NCI-H1694 treated with DMSO at 0.1 percent for 48 hours (cell line): ENCODE measurements around the gene HES4.
A peak's percentile ranks its signal among the peaks of the same experiment; 100 is the strongest.

Experiments used
- DNase-seq: peaks from one replicate; lab custom pipeline; 2025; lab: John Stamatoyannopoulos, UW

HES4 gene

DNA sequence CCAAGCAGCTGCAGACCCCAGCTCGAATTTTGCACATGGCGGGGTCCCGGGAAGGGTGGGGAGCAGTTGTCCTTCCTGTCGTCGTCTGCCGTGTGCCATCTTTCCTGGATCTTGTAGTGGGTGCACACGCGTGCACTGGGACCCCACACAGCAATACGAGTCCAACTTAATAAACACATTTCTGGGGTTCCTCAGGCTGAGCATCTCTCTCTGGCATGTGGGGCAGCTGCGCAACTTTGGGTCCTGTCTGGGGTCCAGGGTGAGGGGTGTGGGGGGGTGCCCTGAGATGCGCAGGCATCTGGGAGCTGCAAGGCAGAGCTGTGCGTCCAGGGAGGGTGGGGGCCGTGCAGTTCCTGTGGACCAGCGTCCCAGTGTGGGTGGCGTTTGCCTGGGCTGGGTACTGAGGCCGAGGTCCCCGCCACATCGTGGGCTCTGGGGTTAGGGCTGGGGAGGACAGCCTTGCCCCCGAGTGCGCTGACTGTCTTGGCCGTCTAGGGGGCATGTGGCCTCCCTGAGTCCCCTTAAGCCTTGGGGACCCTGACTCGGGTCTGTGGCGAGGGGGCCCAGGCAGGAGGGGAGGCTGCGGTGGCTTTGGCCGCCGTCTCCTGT lies 34.3 kb downstream of the HES4 start:
- no peak for DNase-seq

DNA sequence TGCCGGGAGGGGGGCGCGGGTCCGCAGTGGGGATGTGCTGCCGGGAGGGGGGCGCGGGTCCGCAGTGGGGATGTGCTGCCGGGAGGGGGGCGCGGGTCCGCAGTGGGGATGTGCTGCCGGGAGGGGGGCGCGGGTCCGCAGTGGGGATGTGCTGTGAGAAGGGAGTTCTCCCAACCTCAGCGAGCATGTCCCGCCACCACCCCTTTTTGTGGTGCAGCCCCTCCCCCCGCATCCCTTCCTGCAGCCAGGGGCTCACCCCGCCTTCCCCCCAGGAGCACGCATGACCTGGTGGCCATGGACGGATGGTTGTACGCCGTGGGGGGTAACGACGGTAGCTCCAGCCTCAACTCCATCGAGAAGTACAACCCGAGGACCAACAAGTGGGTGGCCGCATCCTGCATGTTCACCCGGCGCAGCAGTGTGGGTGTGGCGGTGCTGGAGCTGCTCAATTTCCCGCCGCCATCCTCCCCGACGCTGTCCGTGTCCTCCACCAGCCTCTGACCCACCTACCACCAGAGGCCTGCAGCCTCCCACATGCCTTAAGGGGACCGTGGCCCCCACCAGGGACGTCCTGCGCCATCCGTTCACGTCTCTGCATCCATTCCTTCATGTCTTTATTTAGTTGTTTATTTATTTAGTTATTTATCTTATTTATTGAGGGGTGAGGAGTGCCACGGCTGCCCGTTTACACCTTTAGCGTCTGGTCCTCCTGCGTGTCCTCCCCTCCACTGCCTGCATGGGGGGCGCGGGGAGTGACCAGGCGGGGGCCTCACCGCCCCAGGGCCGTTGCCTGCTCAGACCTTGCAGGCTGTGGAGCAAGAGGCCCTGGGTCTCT lies 35.0 kb downstream of the HES4 start:
- no peak for DNase-seq

DNA sequence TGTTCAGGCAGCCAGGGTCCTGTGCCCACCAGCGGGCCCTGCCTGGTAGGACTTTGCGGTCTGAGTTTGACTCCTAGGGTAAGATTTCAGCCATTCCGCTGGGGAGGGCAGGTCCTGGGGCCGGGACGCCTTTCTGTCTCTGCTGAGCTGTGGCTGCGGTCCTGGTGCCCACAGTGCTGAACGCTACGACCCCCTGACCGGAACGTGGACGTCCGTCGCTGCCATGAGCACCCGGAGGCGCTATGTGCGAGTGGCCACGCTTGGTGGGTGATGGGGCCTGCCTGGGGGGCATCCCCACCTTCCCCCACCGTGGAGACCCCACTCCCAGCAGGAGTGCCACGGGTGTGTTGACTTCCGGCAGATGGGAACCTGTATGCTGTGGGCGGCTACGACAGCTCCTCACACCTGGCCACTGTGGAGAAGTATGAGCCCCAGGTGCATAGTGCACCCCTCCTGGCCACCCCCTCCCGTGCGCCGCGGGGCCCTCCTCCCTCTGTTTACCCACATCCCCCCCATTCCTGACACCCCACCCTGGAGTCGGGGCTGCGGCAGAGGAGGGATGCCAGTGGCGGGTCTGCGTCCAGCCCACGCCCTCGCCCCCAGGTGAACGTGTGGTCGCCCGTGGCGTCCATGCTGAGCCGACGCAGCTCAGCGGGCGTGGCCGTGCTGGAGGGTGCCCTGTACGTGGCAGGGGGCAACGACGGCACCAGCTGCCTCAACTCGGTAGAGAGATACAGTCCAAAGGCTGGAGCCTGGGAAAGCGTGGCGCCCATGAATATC lies 36.0 kb downstream of the HES4 start:
- DNase-seq = no peak

DNA sequence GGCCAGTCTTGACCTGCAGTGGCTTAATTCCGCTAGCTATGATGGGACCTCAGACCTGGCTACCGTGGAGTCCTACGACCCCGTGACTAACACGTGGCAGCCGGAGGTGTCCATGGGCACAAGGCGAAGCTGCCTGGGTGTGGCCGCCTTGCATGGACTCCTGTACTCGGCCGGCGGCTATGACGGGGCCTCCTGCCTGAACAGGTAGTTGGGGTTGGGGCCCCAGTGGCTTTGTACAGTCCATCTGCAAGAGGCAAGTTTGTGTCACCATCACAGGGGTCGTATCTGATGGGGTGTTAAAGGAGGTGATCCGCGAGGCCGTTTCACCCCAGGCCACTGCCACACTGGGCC lies 36.6 kb downstream of the HES4 start:
- no peak for DNase-seq

DNA sequence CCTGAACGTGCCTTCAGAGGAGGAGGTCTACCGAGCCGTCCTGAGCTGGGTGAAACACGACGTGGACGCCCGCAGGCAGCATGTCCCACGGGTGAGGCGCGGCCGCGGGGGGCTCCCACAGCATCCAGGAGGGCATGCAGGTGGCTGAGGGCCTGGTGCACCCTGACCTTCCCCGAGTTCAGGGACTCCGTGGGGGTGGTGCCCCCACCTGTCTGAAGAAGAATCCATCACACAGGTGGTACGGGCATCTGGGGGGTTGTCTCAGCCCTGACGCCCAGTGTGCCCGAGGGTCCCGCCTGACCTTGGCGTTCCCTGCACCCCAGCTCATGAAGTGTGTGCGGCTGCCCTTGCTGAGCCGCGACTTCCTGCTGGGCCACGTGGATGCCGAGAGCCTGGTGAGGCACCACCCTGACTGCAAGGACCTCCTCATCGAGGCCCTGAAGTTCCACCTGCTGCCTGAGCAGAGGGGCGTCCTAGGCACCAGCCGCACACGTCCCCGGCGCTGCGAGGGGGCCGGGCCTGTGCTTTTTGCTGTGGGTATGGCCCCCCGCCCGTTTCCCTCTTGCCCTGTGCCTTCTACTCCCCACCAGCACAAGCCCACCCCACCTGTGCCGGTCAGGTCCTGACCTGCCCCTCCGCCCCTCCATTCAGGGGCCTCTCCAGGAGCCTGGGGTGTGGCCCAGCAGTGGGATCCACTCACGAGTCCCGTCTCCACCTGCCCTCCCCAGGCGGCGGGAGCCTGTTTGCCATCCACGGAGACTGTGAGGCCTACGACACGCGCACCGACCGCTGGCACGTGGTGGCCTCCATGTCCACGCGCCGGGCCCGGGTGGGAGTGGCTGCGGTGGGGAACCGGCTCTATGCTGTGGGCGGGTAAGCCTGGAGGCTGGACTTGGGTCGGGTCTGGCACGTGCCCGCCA lies 37.3 kb downstream of the HES4 start:
- DNase-seq = no peak

DNA sequence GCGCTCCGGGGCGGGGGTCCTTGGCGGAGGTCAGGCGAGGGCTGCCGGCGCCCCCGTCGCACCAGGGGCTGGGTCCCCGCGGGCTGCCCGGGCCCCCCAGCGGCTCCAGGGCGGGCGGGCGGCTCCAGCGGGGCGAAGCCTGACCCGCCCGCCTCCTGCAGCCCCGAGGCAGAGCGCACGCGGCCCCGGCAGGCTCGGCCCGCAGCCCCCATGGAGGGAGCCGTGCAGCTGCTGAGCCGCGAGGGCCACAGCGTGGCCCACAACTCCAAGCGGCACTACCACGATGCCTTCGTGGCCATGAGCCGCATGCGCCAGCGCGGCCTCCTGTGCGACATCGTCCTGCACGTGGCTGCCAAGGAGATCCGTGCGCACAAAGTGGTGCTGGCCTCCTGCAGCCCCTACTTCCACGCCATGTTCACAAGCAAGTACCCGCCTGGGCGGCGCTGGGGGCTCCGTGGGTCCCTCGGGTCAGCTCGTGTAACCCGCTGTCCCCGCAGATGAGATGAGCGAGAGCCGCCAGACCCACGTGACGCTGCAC lies 38.7 kb downstream of the HES4 start:
- DNase-seq = no peak

DNA sequence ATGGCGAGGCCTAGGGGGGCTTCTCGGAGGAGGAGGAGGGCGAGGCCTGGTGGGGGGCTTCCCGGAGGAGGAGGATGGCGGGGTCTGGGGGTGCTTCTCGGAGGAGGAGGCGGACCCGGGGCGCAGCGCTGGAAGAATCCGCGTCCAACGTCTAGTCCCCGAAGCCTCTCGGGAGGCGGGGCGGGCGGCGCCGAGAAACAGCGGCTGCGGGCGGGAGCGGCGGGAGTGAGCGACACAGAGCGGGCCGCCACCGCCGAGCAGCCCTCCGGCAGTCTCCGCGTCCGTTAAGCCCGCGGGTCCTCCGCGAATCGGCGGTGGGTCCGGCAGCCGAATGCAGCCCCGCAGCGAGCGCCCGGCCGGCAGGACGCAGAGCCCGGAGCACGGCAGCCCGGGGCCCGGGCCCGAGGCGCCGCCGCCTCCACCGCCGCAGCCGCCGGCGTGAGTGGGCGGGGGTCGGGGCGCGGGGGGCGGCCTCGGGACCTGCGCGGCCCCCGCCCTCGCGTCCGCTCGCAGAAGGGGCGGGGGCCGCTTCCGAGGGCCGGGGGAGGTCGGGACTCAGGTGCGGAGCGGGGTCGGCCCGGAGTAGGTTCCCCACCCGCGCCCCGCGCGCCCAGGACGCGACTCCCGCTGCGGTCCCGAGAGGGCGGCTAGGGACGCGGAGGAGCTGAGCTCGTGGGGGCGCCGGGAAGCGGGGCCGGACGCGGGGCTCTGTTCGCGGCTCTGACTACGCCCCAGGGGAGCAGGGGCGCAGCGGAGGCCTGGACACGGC lies 39.4 kb downstream of the HES4 start, which contains the start of gene KLHL17:
TSS of gene KLHL17 (plus strand) at position 222 of the 769 bp plus-strand sequence. CDS start at position 332, 110 bp downstream.
- no peak for DNase-seq

DNA sequence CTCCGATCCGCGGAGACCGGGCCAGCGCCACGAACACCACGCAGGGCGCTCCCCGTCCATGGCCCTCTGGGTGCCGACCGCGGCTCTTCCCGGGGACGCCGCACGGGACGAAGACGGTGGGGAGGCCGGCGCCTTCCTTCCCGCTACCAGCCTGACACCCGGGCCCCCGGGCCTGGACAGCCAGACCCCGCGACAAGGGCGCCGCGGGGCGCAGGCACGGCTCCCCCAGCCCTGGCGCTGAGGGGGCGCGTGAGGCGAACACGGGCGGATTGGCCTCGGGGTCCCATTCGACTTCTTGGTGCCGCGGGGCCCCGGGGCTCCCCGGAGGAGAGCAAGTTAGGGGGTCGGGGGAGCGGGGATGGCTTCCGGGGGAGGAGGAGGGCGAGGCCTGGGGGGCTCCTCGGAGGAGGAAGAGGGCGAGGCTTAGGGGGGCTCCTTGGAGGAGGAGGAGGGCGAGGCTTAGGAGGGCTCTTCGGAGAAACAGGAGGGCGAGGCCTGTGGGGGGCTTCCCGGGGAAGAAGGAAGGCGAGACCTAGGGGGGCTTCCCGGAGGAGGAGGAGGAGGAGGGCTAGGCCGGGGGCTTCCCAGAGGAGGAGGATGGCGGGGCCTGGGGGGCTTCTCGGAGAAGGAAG lies 40.0 kb downstream of the HES4 start:
- no peak for DNase-seq

DNA sequence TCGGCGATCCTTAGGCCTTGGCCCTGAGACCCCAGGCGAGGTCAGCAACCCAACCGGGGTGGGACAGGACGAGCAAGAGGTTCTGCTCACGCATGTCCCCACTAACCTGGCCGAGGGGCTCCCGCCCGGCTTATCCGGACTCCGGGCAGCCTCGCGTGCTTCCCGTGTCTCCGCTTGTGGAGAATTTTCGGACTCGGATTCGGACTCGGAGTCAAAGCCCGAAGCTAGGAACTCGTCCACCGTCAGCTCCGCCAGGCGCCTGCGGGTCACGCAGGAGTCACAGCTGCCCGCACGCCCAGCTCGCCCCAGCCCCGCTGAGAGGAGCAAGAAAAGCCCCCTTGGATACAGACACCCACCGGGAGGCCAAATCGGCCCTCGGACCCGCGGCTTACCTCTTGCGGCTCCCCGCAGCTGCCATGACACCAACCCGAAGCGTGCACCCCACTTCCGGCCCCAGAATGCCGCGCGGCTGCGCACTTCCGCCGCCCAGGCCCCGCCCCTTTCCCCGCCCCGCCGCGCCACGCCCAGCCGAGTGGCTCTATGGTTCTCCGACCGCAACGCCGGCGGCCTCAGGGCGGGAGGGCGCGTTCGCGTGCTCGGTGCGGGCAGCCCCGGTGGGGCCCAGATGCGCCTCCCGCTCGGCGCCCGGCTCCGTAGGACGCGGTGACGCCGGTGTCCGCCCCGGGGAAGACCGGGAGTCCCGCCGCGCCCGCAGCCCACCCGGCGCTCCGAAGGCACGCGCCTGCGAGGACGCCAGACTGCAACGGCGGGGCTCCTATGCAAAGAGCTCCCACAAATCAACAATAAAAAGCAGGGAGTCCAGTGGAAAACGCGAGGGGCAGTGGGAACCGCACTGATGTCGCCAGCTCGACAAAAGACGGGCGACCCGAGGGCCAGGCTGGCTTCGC lies 40.8 kb downstream of the HES4 start, which contains the start of gene NOC2L:
TSS of gene NOC2L (minus strand) at position 434 of the 908 bp plus-strand sequence. CDS start at position 418, 16 bp downstream.
- peak; percentile 61 for DNase-seq

DNA sequence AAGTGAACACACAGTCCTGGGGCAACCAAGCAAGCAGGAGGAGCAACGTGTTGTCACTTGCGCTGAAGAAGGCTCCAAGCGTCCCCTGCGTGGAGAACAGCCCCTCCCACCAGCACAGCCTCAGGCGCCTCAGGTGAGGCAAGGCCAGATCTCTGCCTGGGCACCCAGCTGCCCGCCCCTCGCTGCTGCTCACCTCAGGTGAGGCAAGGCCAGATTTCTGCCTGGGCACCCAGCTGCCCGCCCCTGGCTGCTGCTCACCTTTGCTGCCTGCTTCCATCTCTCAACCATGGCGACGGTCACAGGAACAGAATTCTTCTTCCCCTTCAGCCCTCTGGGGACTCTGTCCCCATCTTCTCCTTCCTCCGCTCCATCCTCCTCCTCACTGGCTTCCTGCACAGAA lies 43.3 kb downstream of the HES4 start:
- DNase-seq = no peak

DNA sequence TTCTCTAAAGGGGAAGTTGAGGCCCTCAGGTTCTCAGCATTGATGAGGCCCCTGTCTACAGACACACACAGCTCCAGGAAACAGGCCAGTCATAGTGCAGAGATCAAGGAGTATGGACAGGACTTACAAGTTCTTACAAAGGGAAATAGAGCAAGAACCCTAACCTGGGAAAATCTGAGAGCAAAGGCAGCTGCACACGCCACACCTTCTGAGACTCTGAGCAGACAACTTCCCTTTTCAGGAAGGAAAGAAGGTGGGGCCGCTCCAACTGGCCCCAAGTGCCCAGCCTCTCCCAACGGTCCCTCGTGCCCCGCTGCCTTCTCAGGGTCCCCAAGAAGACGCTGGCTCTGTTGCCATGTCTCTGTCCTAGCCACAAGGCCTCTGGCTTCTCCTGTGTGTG lies 44.4 kb downstream of the HES4 start:
- DNase-seq = no peak

DNA sequence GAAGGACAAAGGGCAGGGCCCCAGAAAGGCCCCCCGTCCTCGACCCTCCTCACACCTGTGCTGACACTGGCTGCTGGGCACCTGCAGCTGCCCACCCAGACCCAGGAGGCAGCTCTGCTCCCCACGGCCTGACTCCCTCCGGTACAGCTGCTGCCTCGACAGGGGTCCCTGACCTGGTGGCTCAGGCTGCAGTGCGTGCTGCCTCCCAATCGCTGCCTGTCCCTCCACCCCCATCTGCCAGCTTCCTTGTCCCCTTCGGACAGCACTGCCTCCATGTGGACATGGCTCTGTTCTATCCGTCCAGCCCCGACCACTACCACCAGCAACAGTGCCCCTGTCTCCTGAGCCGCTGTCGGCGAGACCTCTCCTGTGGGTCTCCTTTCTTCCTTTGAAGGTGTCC lies 45.0 kb downstream of the HES4 start:
- no peak for DNase-seq

DNA sequence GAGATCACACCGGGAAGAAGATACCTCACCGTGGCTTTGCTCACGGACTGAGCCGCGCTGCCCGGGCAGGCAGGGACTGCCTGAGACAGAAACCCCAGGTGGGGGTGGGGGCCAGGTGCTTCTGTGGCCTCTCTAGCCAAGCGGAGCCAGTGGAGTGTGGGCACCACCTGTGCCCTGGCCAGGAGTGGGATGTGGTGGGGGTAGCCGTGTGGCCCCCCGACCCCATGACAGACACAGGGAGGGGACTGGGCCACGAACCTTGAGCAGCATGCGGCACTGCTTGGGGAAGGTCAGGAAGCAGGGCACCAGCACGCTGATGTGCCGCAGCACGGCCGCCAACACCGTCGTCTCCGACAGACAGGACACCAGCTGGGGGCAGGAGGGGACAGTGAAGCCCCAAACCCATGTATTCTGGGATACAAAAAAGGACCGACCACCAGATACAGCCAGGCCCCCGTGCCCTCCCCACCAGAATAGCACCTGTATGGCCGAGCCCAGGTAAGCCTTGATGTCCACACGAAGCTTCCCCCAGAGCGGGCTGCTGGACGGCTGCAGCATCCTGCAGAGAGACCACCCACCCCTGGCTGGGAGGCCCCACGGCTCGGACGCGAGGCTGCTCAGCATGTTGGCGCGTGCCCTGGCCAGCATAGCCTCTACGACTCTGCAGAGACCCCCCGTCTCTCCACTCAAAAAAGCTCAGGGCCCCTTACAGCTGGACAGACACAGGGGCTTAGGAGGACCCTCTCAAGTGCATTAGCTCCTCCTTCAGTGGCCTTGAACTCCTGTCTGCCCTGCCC lies 46.2 kb downstream of the HES4 start:
- no peak for DNase-seq

DNA sequence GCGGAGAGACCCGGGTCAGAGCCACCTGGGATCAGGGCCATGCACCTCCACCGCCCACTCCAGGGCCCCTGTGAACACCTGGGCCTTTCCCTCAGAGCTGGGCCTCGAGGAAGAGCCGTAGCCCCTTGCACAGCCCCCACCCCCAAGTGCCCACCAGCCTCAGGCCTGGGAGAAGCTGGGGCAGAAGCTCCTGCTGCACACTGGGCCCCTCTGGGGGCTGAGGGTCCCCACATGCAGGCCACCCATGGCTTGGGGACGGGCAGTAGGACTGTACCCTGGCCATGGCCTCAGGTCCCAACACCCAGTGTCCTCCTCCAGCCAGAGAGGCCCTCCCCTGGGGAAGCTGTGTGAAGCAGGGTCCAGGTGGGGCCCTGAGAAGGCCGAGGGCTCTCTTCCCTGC lies 47.3 kb downstream of the HES4 start:
- no peak for DNase-seq

DNA sequence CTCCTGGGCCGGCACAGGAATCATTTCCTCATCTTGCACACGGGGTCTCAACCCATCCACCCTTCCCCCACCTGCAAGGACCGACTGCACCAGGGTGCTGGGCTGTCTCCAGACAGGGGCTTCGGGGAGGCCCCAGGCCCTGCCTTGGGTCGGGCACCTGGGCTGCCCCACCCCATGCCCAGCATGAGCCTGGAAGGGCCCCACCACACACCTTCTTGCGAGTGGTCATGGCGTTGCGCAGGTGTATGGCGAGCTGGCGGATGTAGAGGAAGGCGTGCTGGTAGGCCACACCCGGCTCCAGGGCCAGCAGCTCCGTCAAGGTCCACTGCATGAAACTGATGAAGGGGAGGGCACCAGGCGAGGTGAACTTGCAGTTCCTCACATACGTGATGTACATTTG lies 47.7 kb downstream of the HES4 start:
- DNase-seq = no peak

DNA sequence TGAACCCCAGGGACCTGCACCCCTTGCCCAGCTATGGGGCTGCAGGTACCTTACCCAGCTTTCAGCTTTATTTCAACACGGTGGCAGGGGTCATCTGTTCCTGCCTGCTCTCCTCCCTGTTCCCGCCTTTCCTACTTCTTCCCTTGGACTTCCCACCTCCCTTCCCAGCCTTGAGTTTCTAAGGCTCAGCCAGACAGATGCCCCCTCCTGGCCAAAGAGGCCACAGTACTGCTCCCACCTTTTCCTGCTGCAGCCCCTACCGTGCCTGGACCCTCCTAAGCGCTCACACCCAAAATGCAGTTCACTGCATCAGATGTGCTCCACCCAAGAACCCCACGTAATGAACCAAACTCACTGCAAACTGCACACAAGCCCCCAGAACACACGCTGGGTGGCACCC lies 48.5 kb downstream of the HES4 start:
- DNase-seq = no peak

DNA sequence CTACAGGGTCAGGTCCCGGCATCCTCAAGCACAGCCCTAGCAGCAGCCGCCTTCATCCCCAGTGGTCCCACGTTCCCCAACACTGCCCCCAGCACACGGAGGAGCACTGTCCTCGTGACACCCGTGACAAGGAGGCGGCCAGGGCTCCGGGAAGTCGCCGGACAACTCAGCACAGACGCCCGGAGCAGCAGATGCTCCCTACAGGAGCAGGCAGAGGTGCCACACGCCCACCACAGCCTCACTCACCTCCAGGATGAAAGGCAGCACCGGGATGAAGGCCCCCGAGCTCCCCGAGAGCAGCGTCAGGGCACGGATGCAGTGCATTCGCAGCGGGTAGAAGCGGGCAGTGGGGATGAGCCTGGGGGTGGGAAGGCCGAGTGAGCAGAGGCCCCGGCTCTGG lies 49.0 kb downstream of the HES4 start:
- DNase-seq = no peak

DNA sequence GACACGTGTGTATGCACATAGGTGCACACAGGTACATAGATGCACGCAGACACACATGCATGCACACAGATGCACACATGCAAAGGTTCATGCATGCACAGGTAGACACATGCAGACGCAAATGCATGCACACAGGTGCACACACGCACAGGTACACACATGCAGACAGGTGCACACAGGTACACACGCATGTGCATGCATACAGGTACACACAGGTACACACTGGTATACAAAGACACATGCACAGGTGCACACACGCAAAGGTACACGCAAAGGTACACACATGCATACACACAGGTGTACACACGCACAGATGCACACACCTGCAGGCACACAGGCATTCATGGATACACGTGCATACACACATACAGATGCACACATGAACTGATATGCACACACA lies 49.6 kb downstream of the HES4 start:
- no peak for DNase-seq
